Activated CD4-positive, alpha-beta T cell treated with anti-CD3 and anti-CD28 coated beads, Interleukin-2, Interleukin-4, amounts not matched to agents 100 ng/mL and 50 ng/mL, durations not matched to agents 16 hours and 8 hours (primary cell): ENCODE results near the gene DKK3.

Source experiments
- DNase-seq: peaks from one replicate; pipeline ENCODE4 v3.0.0-alpha.2; 2020; ENCODE audit warnings: low spot score

The DKK3 gene

GRCh38 chr11:12029738-12030363 is 21.4 kb upstream of the DKK3 start:
- no peak for DNase-seq

GRCh38 chr11:12029119-12029518 is 20.7 kb upstream of the DKK3 start:
- DNase-seq: no peak

- DNase-seq: no peak
Measured at GRCh38 chr11:12028303-12028702, 19.9 kb upstream of the DKK3 start.

GRCh38 chr11:12026331-12027211 is 18.1 kb upstream of the DKK3 start:
- no peak for DNase-seq

GRCh38 chr11:12024254-12024926 is 16.0 kb upstream of the DKK3 start:
- DNase-seq: no peak

GRCh38 chr11:12023015-12023414 is 14.6 kb upstream of the DKK3 start:
- DNase-seq: no peak

- no peak for DNase-seq
Measured at GRCh38 chr11:12020546-12020945, 12.1 kb upstream of the DKK3 start.

- no peak for DNase-seq
Measured at GRCh38 chr11:12019866-12020416, 11.5 kb upstream of the DKK3 start.

- DNase-seq: no peak
Measured at GRCh38 chr11:12019337-12019736, 10.9 kb upstream of the DKK3 start.

- no peak for DNase-seq
Measured at GRCh38 chr11:12017865-12018453, 9.5 kb upstream of the DKK3 start.

GRCh38 chr11:12017243-12017678 is 8.8 kb upstream of the DKK3 start:
- no peak for DNase-seq

GRCh38 chr11:12016246-12016645 is 7.8 kb upstream of the DKK3 start:
- DNase-seq: no peak

GRCh38 chr11:12015486-12015885 is 7.1 kb upstream of the DKK3 start:
- no peak for DNase-seq

GRCh38 chr11:12013781-12014180 is 5.4 kb upstream of the DKK3 start:
- DNase-seq: no peak

- DNase-seq: no peak
Measured at GRCh38 chr11:12009617-12010321, 1.3 kb upstream of the DKK3 start.

- no peak for DNase-seq
Measured at GRCh38 chr11:12008790-12009616, 577 bp upstream of the DKK3 start.

- DNase-seq: no peak
Measured at GRCh38 chr11:12007230-12007593, 1.2 kb downstream of the DKK3 start.

- DNase-seq: no peak
Measured at GRCh38 chr11:12006552-12007229, 1.7 kb downstream of the DKK3 start.

GRCh38 chr11:12005476-12005875 is 3.0 kb downstream of the DKK3 start:
- no peak for DNase-seq

- no peak for DNase-seq
Measured at GRCh38 chr11:12005061-12005460, 3.4 kb downstream of the DKK3 start.
